C4-2B (cell line): ENCODE data around the gene BMP7.

Experiments
- CTCF ChIP-seq: fragments of 450-650 bp; conservative IDR thresholded peaks from 2 replicates; pipeline ENCODE4 v1.5.1; 2017; ENCODE audit warnings: mild to moderate bottlenecking
- ZFX ChIP-seq: fragments of 450-650 bp; IDR thresholded peaks from 2 replicates; pipeline ENCODE4 v1.6.1; 2017

DNA sequence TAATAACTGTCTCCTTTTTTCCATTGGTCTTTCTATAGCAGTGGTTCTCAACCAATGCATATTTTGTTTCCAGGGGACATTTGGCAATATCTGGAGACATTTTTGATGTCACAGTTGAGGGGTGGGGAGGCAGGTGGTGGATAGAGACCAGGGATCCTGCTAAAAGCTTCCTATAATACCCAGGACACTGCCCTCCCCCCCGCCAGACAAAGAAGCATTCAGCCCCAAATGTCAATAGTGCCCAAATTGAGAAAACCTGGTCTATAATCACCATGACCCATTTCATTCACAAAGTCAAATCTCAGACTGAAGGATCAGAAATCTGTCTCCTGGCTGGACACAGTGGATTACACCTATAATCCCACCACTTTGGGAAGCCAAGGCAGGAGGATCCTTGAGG, 128.8 kb downstream of the BMP7 start:
- no peak for TF ChIP-seq CTCF
- TF ChIP-seq ZFX = no peak
